Heart right ventricle (tissue), 16 donors: Measurements from ENCODE around the gene NPLOC4. TPM values are rescaled to one million over a fixed set of nuclear protein-coding genes. Genes with fewer than 3 reads are reported as not detected.

ENCODE experiments used
- ATAC-seq, 8 donors: fragments of 200-7000 bp; cut with Tn5 transposase; one replicate each; pipeline ENCODE4 v1.9.1; 2020; ENCODE audit warnings: mild to moderate bottlenecking in 8 of 8, moderate library complexity in 8 of 8, moderate number of reproducible peaks in 1 of 8
- DNase-seq, 2 donors: peaks; one replicate each; pipeline ENCODE4 v3.0.0-alpha.2; 2020
- H3K27ac ChIP-seq, 10 donors: fragments of 200-600 bp; sonication (generic) in 2 of 10; one replicate each; pipeline versions ENCODE4 v1.5.0 to v1.8.0; 2020 to 2022; ENCODE audit warnings: mild to moderate bottlenecking in 3 of 10
- H3K27me3 ChIP-seq, 7 donors: fragments of 200-600 bp; one replicate each; pipeline ENCODE4 v1.8.0; 2021 to 2022; ENCODE audit warnings: mild to moderate bottlenecking in 2 of 7
- H3K36me3 ChIP-seq, 9 donors: fragments of 200-600 bp; sonication (generic) in 1 of 9; one replicate each; pipeline versions ENCODE4 v1.5.0 to v1.8.0; 2020 to 2022; ENCODE audit warnings: mild to moderate bottlenecking in 2 of 9
- H3K4me1 ChIP-seq, 9 donors: fragments of 200-600 bp; sonication (generic) in 1 of 9; one replicate each; pipeline versions ENCODE4 v1.5.0 to v1.8.0; 2020 to 2022; ENCODE audit warnings: mild to moderate bottlenecking in 4 of 9
- H3K4me3 ChIP-seq, 10 donors: fragments of 200-600 bp; sonication (generic) in 2 of 10; one replicate each; pipeline versions ENCODE4 v1.5.0 to v1.8.0; 2020 to 2022; ENCODE audit warnings: mild to moderate bottlenecking in 7 of 10, moderate library complexity in 2 of 10
- H3K9me3 ChIP-seq, 11 donors: fragments of 200-600 bp in 10 of 11; sonication (generic) in 2 of 11; one replicate each; pipeline versions ENCODE4 v1.5.0 to v1.8.0; 2013 to 2022; ENCODE audit warnings: mild to moderate bottlenecking in 2 of 11, control low read depth in 1 of 11, moderate library complexity in 1 of 11
- CTCF ChIP-seq, 9 donors: fragments of 200-600 bp; sonication (generic) in 2 of 9; IDR thresholded peaks; one replicate each; pipeline versions ENCODE4 v1.5.0 to v1.8.0; 2021 to 2022; ENCODE audit warnings: antibody characterized with exemption in 9 of 9, mild to moderate bottlenecking in 5 of 9, moderate library complexity in 1 of 9
- WGBS, 2 donors: extraction: QIAGEN DNeasy Blood & Tissue Kit; methylation state at CpG; one replicate each; pipeline ENCODE4 v1.1.7; 2013; ENCODE audit warnings: inconsistent platforms in 1 of 2; 5-methylcytosine and 5-hydroxymethylcytosine counted together
- intact Hi-C, 10 donors: fragments of 100-400 bp; cut with DNase I; formaldehyde crosslinking; loops; one replicate each; pipeline versions ENCODE4 v1.11.1 to v1.14.2; 2022
- polyA plus RNA-seq, 2 donors: library from polyadenylated mRNA; stranded (reverse); fragments of 200-250 nt; gene quantifications; one replicate each; pipeline ENCODE4 v1.2.3, GENCODE V29; 2013
- total RNA-seq, 10 donors: library from RNA; stranded (reverse); fragmentation: NEBNext Ultra II Directional in 3 of 10; extraction: Animal tissue kit (Norgen Biotek cat#: 25700) in 3 of 10; gene quantifications; one replicate each; pipeline versions ENCODE4 v1.2.1 to v1.2.4, GENCODE V29; 2021 to 2023
- donor health status: Arrhythmogenic right ventricular cardiomyopathy.
- donor health status: ischemic (EF 13 %, LVEDD 7.1; RV severe dilation, severe dysfunction).
- donor health status: healthy with polysubstance abuse.
- donor health status: DM: no; HTN: yes; CAD: no.
- donor health status: DM: no; HTN: no; CAD: no.
- donor health status: ischemic (EF 25% LVEDD 6.9; RV normal size, moderate dysfunction).
- donor health status: ischemic (EF 25% LVEDD 5.7; RV mildly dilated, moderate dysfunction).
- donor health status: healthy.
- donor health status: DM: yes; HTN: yes; CAD: no.
- donor health status: Ischemic cardiomyopathy.
- donor health status: ischemic (EF 35%, LVEDD 5.7; RV mildly dilated, moderate dysfunction).
- donor health status: nonischemic (EF 11% LVEDD 7.7; RV severe dilation, severe dysfunction).
- donor health status: DM: yes; HTN: yes; CAD: no.
- donor health status: PGD.
- donor health status: ischemic (EF 29% LVEDD 5.4; RV normal size, mild dysfunction).
- donor health status: nonischemic (EF 23%, LVEDD 6.1; RV moderate dilation, normal function).

Gene NPLOC4
- total and polyA plus RNA-seq, 12 donors, result 30.7 to 115 (median 95.2) TPM

- TF ChIP-seq CTCF (IDR thresholded peaks at IDR 0.05), result no peak
- DNase-seq, result no peak
- intact Hi-C loops, result no loop called here
- peaks cover 0 to 70% (median 60%) of the 10 kb centered on the region in 7 donors for H3K27me3 ChIP-seq
- WGBS, 2 donors, result 71 to 77% methylated on average over 10 of the region's 10 CpGs
- no peak for ATAC-seq
- peaks cover 0 to 5% (median 0%) of the 10 kb centered on the region in 11 donors for H3K9me3 ChIP-seq
- no peak overlapping the region for H3K27ac ChIP-seq
- H3K36me3 ChIP-seq, result no peaks in the 10 kb centered on the region
- H3K4me3 ChIP-seq, result no peak overlapping the region
- peaks cover 0 to 19% (median 0%) of the 10 kb centered on the region in 9 donors for H3K4me1 ChIP-seq
Observed at GRCh38 chr17:81651692-81652091, 14.8 kb upstream of the NPLOC4 start.

- H3K27me3 ChIP-seq, result peaks cover 0 to 70% (median 61%) of the 10 kb centered on the region in 7 donors
- ATAC-seq (no peak), DNase-seq (no peak)
- H3K4me3 ChIP-seq, result no peak overlapping the region
- no peak overlapping the region for H3K27ac ChIP-seq
- peaks cover 0 to 11% (median 0%) of the 10 kb centered on the region in 9 donors for H3K4me1 ChIP-seq
- peaks cover 0 to 5% (median 0%) of the 10 kb centered on the region in 11 donors for H3K9me3 ChIP-seq
- WGBS, 2 donors, result 74 to 82% methylated on average over 9 of the region's 9 CpGs
- H3K36me3 ChIP-seq, result no peaks in the 10 kb centered on the region
- intact Hi-C loops, result no loop called here
- TF ChIP-seq CTCF (IDR thresholded peaks at IDR 0.05), result no peak
Observed at GRCh38 chr17:81650951-81651350, 14.0 kb upstream of the NPLOC4 start.

DNA sequence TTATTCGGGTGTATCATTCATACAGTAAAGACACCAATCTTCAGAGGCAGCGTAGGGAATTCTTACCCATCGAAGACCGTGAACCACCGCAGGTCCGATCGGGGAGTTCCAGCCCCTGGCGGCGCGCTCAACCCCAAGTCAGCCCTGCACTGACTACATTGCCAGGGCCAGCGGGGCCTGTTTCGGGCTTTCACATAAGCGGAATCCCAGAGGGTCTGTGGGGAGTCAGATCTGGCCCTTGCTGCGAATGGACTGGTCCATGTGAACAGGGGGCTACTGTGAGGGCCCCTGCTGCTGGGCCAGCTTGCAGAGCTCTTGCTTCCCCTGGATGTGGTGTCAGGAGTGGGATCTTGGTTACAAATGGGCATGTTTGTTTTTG is 11.8 kb upstream of the NPLOC4 start:
- DNase-seq (no peak), ATAC-seq (no peak)
- peaks cover 0 to 60% (median 52%) of the 10 kb centered on the region in 7 donors for H3K27me3 ChIP-seq
- H3K27ac ChIP-seq, result no peak overlapping the region
- peaks cover 0 to 5% (median 0%) of the 10 kb centered on the region in 11 donors for H3K9me3 ChIP-seq
- TF ChIP-seq CTCF (IDR thresholded peaks at IDR 0.05), result no peak
- peaks cover 0 to 3% (median 0%) of the 10 kb centered on the region in 9 donors for H3K4me1 ChIP-seq
- intact Hi-C loops, result no loop called here
- WGBS, 2 donors, result 47 to 55% methylated on average over 14 of the region's 14 CpGs
- H3K36me3 ChIP-seq, result no peaks in the 10 kb centered on the region
- no peak overlapping the region for H3K4me3 ChIP-seq

DNA sequence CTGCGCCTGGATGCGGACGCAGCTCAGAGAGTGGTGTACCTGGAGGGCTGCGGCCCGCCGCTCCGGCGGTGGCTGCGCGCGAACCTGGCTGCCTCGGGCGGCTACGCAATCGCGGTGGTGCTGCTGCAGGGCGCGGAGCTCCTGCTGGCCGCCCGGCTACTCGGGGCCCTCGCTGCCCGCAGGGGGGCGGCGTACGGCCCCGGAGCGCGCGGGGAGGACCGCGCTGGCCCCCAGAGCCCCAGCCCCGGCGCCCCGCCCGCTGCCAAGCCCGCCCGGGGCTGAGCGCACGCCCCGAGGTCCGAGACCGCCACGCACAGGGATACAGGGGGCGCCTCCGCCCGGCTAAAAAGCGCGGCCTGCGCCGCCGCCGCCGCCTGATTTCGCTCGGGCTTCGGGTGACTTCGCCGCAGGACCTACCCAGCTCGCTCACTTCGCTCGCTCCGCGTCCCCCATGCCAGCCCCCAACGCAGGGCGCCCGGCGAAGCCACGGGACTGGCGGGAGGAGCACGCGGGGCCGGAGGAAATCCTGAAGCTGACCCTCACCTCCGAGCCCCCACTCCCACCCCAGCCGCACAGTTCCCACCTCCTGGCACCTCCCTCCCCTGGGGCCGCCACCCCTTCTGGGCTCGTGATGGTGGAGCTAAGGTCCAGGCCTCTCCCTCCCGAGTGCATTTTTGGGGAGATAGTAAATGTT is 11.2 kb upstream of the NPLOC4 start:
- ATAC-seq (no peak), DNase-seq (no peak)
- H3K9me3 ChIP-seq, result peaks cover 0 to 5% (median 0%) of the 10 kb centered on the region in 11 donors
- H3K36me3 ChIP-seq, result no peaks in the 10 kb centered on the region
- H3K4me3 ChIP-seq, result no peak overlapping the region
- H3K4me1 ChIP-seq, result peaks cover 0 to 3% (median 0%) of the 10 kb centered on the region in 9 donors
- WGBS, 2 donors, result 4 to 5% methylated on average over 59 to 77 of the region's 78 CpGs
- H3K27me3 ChIP-seq, result peaks cover 0 to 54% (median 49%) of the 10 kb centered on the region in 7 donors
- intact Hi-C loops, result no loop called here
- H3K27ac ChIP-seq, result no peak overlapping the region
- no peak for TF ChIP-seq CTCF (IDR thresholded peaks at IDR 0.05)
